ENCODE data around the gene TEX22.

The TEX22 gene

GRCh38 chr14:105431256-105431655 lies 32.9 kb downstream of the TEX22 start:
- no peak overlapping the region for H3K4me3 ChIP-seq (ENCODE audit: low read length, poor library complexity, severe bottlenecking)
- peaks cover 92% of the 10 kb centered on the region for H3K79me2 ChIP-seq (ENCODE audit: insufficient read depth, low read length)
- H3K27me3 ChIP-seq (ENCODE audit: insufficient read depth, low read length, poor library complexity, severe bottlenecking): no peaks in the 10 kb centered on the region
- H3K4me1 ChIP-seq (ENCODE audit: insufficient read depth, low read length, poor library complexity, severe bottlenecking): no peaks in the 10 kb centered on the region
- no peaks in the 10 kb centered on the region for H3F3A ChIP-seq (ENCODE audit: low read depth)
- H3K36me3 ChIP-seq (ENCODE audit: insufficient read depth, low read length): peaks cover 18% of the 10 kb centered on the region; the same call in 1 of the 2 replicates
- no peak overlapping the region for H2AFZ ChIP-seq (ENCODE audit: low read length)
- H3K9me3 ChIP-seq (ENCODE audit: insufficient read depth, low read depth, low read length): no peaks in the 10 kb centered on the region
- H3K9me2 ChIP-seq (replicated peaks; ENCODE audit: low read depth, low read length): no peaks in the 10 kb centered on the region
- peaks cover 61% of the 10 kb centered on the region for H4K20me1 ChIP-seq (ENCODE audit: insufficient read depth, low read length, poor library complexity, severe bottlenecking)
- TF ChIP-seq EZH2phosphoT487 (IDR thresholded peaks at IDR 0.05; ENCODE audit: borderline replicate concordance) (no peak), CTCF (conservative IDR thresholded peaks at IDR 0.05; ENCODE audit: low read length) (no peak)
- H3K4me2 ChIP-seq (ENCODE audit: low read depth, low read length, poor library complexity, severe bottlenecking): no peak overlapping the region
- H3K9ac ChIP-seq (ENCODE audit: low read depth, low read length, poor library complexity, severe bottlenecking): no peak overlapping the region

- peaks cover 57% of the 10 kb centered on the region for H4K20me1 ChIP-seq (ENCODE audit: insufficient read depth, low read length, poor library complexity, severe bottlenecking)
- no peaks in the 10 kb centered on the region for H3F3A ChIP-seq (ENCODE audit: low read depth)
- no peaks in the 10 kb centered on the region for H3K9me3 ChIP-seq (ENCODE audit: insufficient read depth, low read depth, low read length)
- H3K27me3 ChIP-seq (ENCODE audit: insufficient read depth, low read length, poor library complexity, severe bottlenecking): no peaks in the 10 kb centered on the region
- H3K9me2 ChIP-seq (replicated peaks; ENCODE audit: low read depth, low read length): no peaks in the 10 kb centered on the region
- H3K79me2 ChIP-seq (ENCODE audit: insufficient read depth, low read length): peaks cover 92% of the 10 kb centered on the region
- H3K4me1 ChIP-seq (ENCODE audit: insufficient read depth, low read length, poor library complexity, severe bottlenecking): no peaks in the 10 kb centered on the region
- no peak overlapping the region for H2AFZ ChIP-seq (ENCODE audit: low read length)
- no peak overlapping the region for H3K4me3 ChIP-seq (ENCODE audit: low read length, poor library complexity, severe bottlenecking)
- no peak for TF ChIP-seq CTCF (conservative IDR thresholded peaks at IDR 0.05; ENCODE audit: low read length)
- TF ChIP-seq EZH2phosphoT487 (IDR thresholded peaks at IDR 0.05; ENCODE audit: borderline replicate concordance): no peak
- no peak overlapping the region for H3K4me2 ChIP-seq (ENCODE audit: low read depth, low read length, poor library complexity, severe bottlenecking)
- peaks cover 16% of the 10 kb centered on the region; the same call in 1 of the 2 replicates for H3K36me3 ChIP-seq (ENCODE audit: insufficient read depth, low read length)
- no peak overlapping the region for H3K9ac ChIP-seq (ENCODE audit: low read depth, low read length, poor library complexity, severe bottlenecking)
Observed at GRCh38 chr14:105432657-105433056, 34.3 kb downstream of the TEX22 start.

- H3K79me2 ChIP-seq (ENCODE audit: insufficient read depth, low read length): peaks cover 92% of the 10 kb centered on the region
- no peak overlapping the region for H3K4me3 ChIP-seq (ENCODE audit: low read length, poor library complexity, severe bottlenecking)
- H3K9me3 ChIP-seq (ENCODE audit: insufficient read depth, low read depth, low read length): no peaks in the 10 kb centered on the region
- TF ChIP-seq CTCF (conservative IDR thresholded peaks at IDR 0.05; ENCODE audit: low read length): no peak
- no peak for TF ChIP-seq EZH2phosphoT487 (IDR thresholded peaks at IDR 0.05; ENCODE audit: borderline replicate concordance)
- no peaks in the 10 kb centered on the region for H3K27me3 ChIP-seq (ENCODE audit: insufficient read depth, low read length, poor library complexity, severe bottlenecking)
- H3K9ac ChIP-seq (ENCODE audit: low read depth, low read length, poor library complexity, severe bottlenecking): no peak overlapping the region
- no peaks in the 10 kb centered on the region for H3F3A ChIP-seq (ENCODE audit: low read depth)
- no peaks in the 10 kb centered on the region for H3K9me2 ChIP-seq (replicated peaks; ENCODE audit: low read depth, low read length)
- H4K20me1 ChIP-seq (ENCODE audit: insufficient read depth, low read length, poor library complexity, severe bottlenecking): peaks cover 57% of the 10 kb centered on the region
- H2AFZ ChIP-seq (ENCODE audit: low read length): no peak overlapping the region
- no peaks in the 10 kb centered on the region for H3K4me1 ChIP-seq (ENCODE audit: insufficient read depth, low read length, poor library complexity, severe bottlenecking)
- no peak overlapping the region for H3K4me2 ChIP-seq (ENCODE audit: low read depth, low read length, poor library complexity, severe bottlenecking)
- H3K36me3 ChIP-seq (ENCODE audit: insufficient read depth, low read length): peaks cover 16% of the 10 kb centered on the region; the same call in 1 of the 2 replicates
Observed at GRCh38 chr14:105433161-105433605, 34.8 kb downstream of the TEX22 start.

Data from Loucy (cell line).